K562 (cell line): ENCODE results near the gene OR51V1. TPM values are rescaled to one million over a fixed set of nuclear protein-coding genes. Genes with fewer than 3 reads are reported as not detected.

Experiments
- ARHGAP35 ChIP-seq: fragments of 450-650 bp; IDR thresholded peaks from 2 replicates; pipeline ENCODE4 v1.6.1; 2018; ENCODE audit not compliant: partially characterized antibody
- ARID2 ChIP-seq: fragments of 450-650 bp; IDR thresholded peaks from 2 replicates; pipeline ENCODE4 v1.6.1; 2017; ENCODE audit warnings: antibody characterized with exemption, mild to moderate bottlenecking
- ASH1L ChIP-seq: fragments of 450-650 bp; IDR thresholded peaks from 2 replicates; pipeline ENCODE4 v1.6.1; 2018; ENCODE audit warnings: borderline replicate concordance, mild to moderate bottlenecking, low read depth; ENCODE audit not compliant: partially characterized antibody
- CBX3 ChIP-seq, 2 experiments: IDR thresholded peaks; 1 replicate in 1 of 2; 2 replicates in 1 of 2; pipeline ENCODE4 v1.6.1; 2012; ENCODE audit warnings: inconsistent platforms in 2 of 2, low read length in 2 of 2, borderline replicate concordance in 1 of 2, control low read depth in 1 of 2
- DDX20 ChIP-seq: fragments of 450-650 bp; IDR thresholded peaks from 2 replicates; pipeline ENCODE4 v1.6.1; 2016; ENCODE audit warnings: missing genetic modification characterization, low read depth, mild to moderate bottlenecking, missing compliant biosample characterization, moderate library complexity
- FOXO4 ChIP-seq: fragments of 450-650 bp; formaldehyde crosslinking; IDR thresholded peaks from 2 replicates; pipeline ENCODE4 v1.4.0; 2020; ENCODE audit warnings: mild to moderate bottlenecking, moderate library complexity
- JUND ChIP-seq, 2 experiments: IDR thresholded peaks; 2 replicates in 1 of 2; 3 replicates in 1 of 2; pipeline ENCODE4 v1.6.1; 2011; ENCODE audit warnings: borderline replicate concordance in 2 of 2, low read depth in 2 of 2, low read length in 2 of 2, improper control_type of control experiment in 1 of 2, missing biosample characterization in 1 of 2, missing genetic modification characterization in 1 of 2, missing genetic modification reagents in 1 of 2
- KLF16 ChIP-seq: IDR thresholded peaks from 2 replicates; pipeline ENCODE4 v1.6.1; 2016; ENCODE audit warnings: antibody characterized with exemption
- LARP7 ChIP-seq: fragments of 450-650 bp; IDR thresholded peaks from 2 replicates; pipeline ENCODE4 v1.6.1; 2016
- NFIC ChIP-seq: fragments of 450-650 bp; IDR thresholded peaks from 2 replicates; pipeline ENCODE4 v1.6.1; 2017; ENCODE audit warnings: mild to moderate bottlenecking, inconsistent platforms
- PHF20 ChIP-seq: fragments of 450-650 bp; IDR thresholded peaks from 2 replicates; pipeline ENCODE4 v1.6.1; 2018; ENCODE audit not compliant: partially characterized antibody
- PTTG1 ChIP-seq: fragments of 450-650 bp; IDR thresholded peaks from 2 replicates; pipeline ENCODE4 v1.6.1; 2016; ENCODE audit warnings: low read depth, mild to moderate bottlenecking, missing genetic modification characterization, missing compliant biosample characterization
- RB1 ChIP-seq: fragments of 450-650 bp; IDR thresholded peaks from 2 replicates; pipeline ENCODE4 v1.6.1; 2017; ENCODE audit warnings: low read depth, mild to moderate bottlenecking
- SIRT6 ChIP-seq: IDR thresholded peaks from one replicate; pipeline ENCODE4 v1.6.1; 2012; ENCODE audit warnings: low read depth, mild to moderate bottlenecking, control low read depth, inconsistent platforms, low read length, moderate library complexity
- SIX5 ChIP-seq, 2 experiments: IDR thresholded peaks; 2 replicates each; pipeline ENCODE4 v1.6.1; 2011; ENCODE audit warnings: low read length in 2 of 2, borderline replicate concordance in 1 of 2, low read depth in 1 of 2, mild to moderate bottlenecking in 1 of 2, moderate library complexity in 1 of 2; ENCODE audit not compliant: insufficient read depth in 1 of 2
- SRSF9 ChIP-seq: fragments of 200-400 bp; formaldehyde crosslinking; IDR thresholded peaks from 2 replicates; pipeline ENCODE4 v1.6.1; 2017; ENCODE audit warnings: low read depth, low read length, borderline replicate concordance
- STAT5B ChIP-seq: fragments of 250-450 bp; sonication (Bioruptor Pico); IDR thresholded peaks from 2 replicates; pipeline ENCODE4 v1.8.0; 2021; ENCODE audit warnings: mild to moderate bottlenecking, inconsistent platforms
- TAL1 ChIP-seq: fragments of 450-650 bp; IDR thresholded peaks from 2 replicates; pipeline ENCODE4 v1.6.1; 2016; ENCODE audit warnings: mild to moderate bottlenecking
- TBL1XR1 ChIP-seq, 2 experiments: IDR thresholded peaks; 2 replicates each; pipeline ENCODE4 v1.6.1; 2012; ENCODE audit warnings: improper control_type of control experiment in 2 of 2, low read length in 2 of 2, mild to moderate bottlenecking in 1 of 2
- YY1 ChIP-seq, 3 experiments: IDR thresholded peaks; 2 replicates each; pipeline ENCODE4 v1.6.1; 2011; ENCODE audit warnings: low read length in 2 of 3, mild to moderate bottlenecking in 2 of 3, moderate library complexity in 2 of 3, borderline replicate concordance in 1 of 3, control low read depth in 1 of 3, low read depth in 1 of 3; ENCODE audit not compliant: insufficient read depth in 3 of 3, insufficient replicate concordance in 2 of 3, control insufficient read depth in 1 of 3, insufficient read length in 1 of 3; ENCODE audit errors: extremely low read depth in 1 of 3
- ZBTB34 ChIP-seq: fragments of 250-450 bp; sonication (Bioruptor Pico); IDR thresholded peaks from 2 replicates; pipeline ENCODE4 v1.8.0; 2021; ENCODE audit warnings: mild to moderate bottlenecking, moderate library complexity
- ZFX ChIP-seq: sonication (generic); formaldehyde crosslinking; IDR thresholded peaks from 2 replicates; pipeline ENCODE4 v1.8.0; 2022; ENCODE audit warnings: mild to moderate bottlenecking, missing genetic modification reagents, moderate library complexity
- ZNF24 ChIP-seq: fragments of 450-650 bp; IDR thresholded peaks from 2 replicates; pipeline ENCODE4 v1.6.1; 2016
- ZNF586 ChIP-seq: fragments of 450-650 bp; formaldehyde crosslinking; conservative IDR thresholded peaks from 2 replicates; pipeline ENCODE4 v1.4.0; 2020; ENCODE audit warnings: mild to moderate bottlenecking, moderate library complexity
- polyA plus RNA-seq, 8 experiments: library from polyadenylated mRNA; depleted of rRNA in 4 of 8; stranded (reverse) in 5 of 8; unstranded in 3 of 8; fragments of >200 nt; fragmentation: Nextera tagmentation in 2 of 8; fragmentation: Illumina TruSeq in 1 of 8; extraction: Ambion mirVana in 2 of 8; extraction: Trizol in 1 of 8; gene quantifications; 2 replicates each; pipeline versions ENCODE4 v1.2.1 to v1.2.3, GENCODE V29; 2011 to 2014; ENCODE audit warnings: inconsistent platforms in 1 of 8, missing spikeins in 1 of 8
- total RNA-seq, 7 experiments: library from RNA; depleted of rRNA in 6 of 7; stranded (reverse); fragments of >200 nt in 6 of 7; fragmentation: Illumina TruSeq in 2 of 7; extraction: Trizol in 2 of 7; gene quantifications; 2 replicates each; pipeline versions ENCODE4 v1.2.1 to v1.2.3, GENCODE V29; 2011 to 2021; ENCODE audit warnings: low replicate concordance in 1 of 7
- TF ChIP-seq, protein P1 (sequence below), 2 experiments: fragments of 250-450 bp in 1 of 2; fragments of 450-650 bp in 1 of 2; sonication (Bioruptor Pico) in 1 of 2; IDR thresholded peaks; 2 replicates each; pipeline versions ENCODE4 v1.6.1 to v1.8.0; 2016 to 2021; ENCODE audit warnings: mild to moderate bottlenecking in 2 of 2, moderate library complexity in 2 of 2, missing compliant biosample characterization in 1 of 2, missing genetic modification characterization in 1 of 2

Gene OR51V1
- total and polyA plus RNA-seq, 9 of the 15 experiments (the other 6 are each of a cell fraction or from before 2014, with no cell fraction given): not detected

DNA sequence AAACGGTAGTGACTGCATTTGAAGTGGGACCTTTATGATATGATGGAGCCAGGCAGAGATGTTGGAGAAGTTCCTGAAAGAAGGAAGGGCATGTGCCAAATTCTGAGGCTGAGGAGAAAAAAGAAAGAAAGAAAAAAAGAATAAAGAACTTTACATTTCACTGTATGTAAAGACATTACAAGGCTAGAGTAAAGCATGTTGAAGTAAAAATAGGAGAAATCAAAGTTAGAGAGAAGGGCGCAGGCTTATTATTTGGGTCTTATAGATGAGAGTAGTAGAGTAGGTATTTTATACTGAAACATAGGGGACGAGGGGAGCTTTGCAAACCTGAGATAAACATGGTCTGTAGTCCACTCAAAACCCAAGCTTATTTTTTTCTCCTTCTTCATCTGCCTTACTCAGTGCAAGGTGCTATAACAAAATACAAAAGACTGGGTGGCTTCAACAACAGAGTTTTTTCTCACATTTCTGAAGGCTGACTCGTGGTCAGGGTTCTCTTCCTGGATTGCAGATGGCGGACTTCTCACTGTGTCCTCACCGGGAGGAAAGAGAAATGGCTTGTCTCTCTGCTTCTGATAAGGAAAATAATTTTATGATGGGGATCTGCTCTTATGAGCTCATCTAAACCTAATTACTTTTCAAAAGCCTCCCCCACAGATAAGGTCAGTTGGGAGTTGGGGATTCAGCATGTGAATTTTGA is 46.4 kb upstream of the OR51V1 start (continued):
- no peak for TF ChIP-seq ZBTB34 (CRISPR knock-in tag)
- peak in 1 of 2 experiments; percentile 16; a peak in 1 of 4 replicates for TF ChIP-seq TBL1XR1 (IDR thresholded peaks at IDR 0.05; ENCODE audit: low read length in 2 of 2)
- TF ChIP-seq ARID2: no peak
- no peak for TF ChIP-seq NFIC
- no peak for TF ChIP-seq SIX5 (IDR thresholded peaks at IDR 0.05; ENCODE audit: borderline replicate concordance in 1 of 2, insufficient read depth in 1 of 2, low read depth in 1 of 2, low read length in 2 of 2)
- no peak for TF ChIP-seq STAT5B (CRISPR knock-in tag)
- TF ChIP-seq JUND (IDR thresholded peaks at IDR 0.05; ENCODE audit: borderline replicate concordance, low read depth, low read length): no peak
- peak; percentile 22; the same call in 1 of the 3 replicates for TF ChIP-seq JUND (tag; IDR thresholded peaks at IDR 0.05; ENCODE audit: borderline replicate concordance, low read depth, low read length)
- TF ChIP-seq ZFX (CRISPR knock-in tag): 0 out of 2 replicates have a peak, but pooled peaks have one; percentile 6
- TF ChIP-seq KLF16: no peak
- no peak for TF ChIP-seq PTTG1 (tag)
- TF ChIP-seq FOXO4: no peak
- TF ChIP-seq TAL1: no peak
- TF ChIP-seq SIRT6: no peak
- TF ChIP-seq, protein P1, sequence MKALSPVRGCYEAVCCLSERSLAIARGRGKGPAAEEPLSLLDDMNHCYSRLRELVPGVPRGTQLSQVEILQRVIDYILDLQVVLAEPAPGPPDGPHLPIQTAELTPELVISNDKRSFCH (CRISPR knock-in tag; IDR thresholded peaks at IDR 0.05): no peak
- TF ChIP-seq, protein P1 (tag; IDR thresholded peaks at IDR 0.05): no peak
- TF ChIP-seq ZNF586: no peak
- no peak for TF ChIP-seq ASH1L
- no peak for TF ChIP-seq DDX20 (tag)
- TF ChIP-seq LARP7: no peak; the same call in 1 of the 2 replicates
- TF ChIP-seq ARHGAP35: no peak
- TF ChIP-seq PHF20: no peak
- TF ChIP-seq SRSF9: no peak
- TF ChIP-seq ZNF24: no peak
- no peak for TF ChIP-seq RB1
- TF ChIP-seq CBX3 (IDR thresholded peaks at IDR 0.05; ENCODE audit: borderline replicate concordance in 1 of 2, low read length in 2 of 2): no peak
- TF ChIP-seq YY1 (IDR thresholded peaks at IDR 0.05; ENCODE audit: borderline replicate concordance in 1 of 3, control insufficient read depth in 1 of 3, extremely low read depth in 1 of 3, insufficient read depth in 3 of 3, insufficient read length in 1 of 3, insufficient replicate concordance in 2 of 3, low read depth in 1 of 3, low read length in 2 of 3): peak in 1 of 3 experiments; percentile 74
